ENCODE data around the gene COLQ.
A peak's percentile ranks its signal among the peaks of the same experiment; 100 is the strongest.
"Not testable (repeated sequence)": the region's sequence is repeated elsewhere in the genome, so short reads cannot be mapped to it uniquely, and the experiment has no call there.

The COLQ gene

GRCh38 chr3:15521573-15521965 lies at the start of gene COLQ:
Gene COLQ, minus strand, starts transcription at chr3:15521706. Its CDS starts 81 bp downstream, at chr3:15521625.
- no peak for DNase-seq

DNA sequence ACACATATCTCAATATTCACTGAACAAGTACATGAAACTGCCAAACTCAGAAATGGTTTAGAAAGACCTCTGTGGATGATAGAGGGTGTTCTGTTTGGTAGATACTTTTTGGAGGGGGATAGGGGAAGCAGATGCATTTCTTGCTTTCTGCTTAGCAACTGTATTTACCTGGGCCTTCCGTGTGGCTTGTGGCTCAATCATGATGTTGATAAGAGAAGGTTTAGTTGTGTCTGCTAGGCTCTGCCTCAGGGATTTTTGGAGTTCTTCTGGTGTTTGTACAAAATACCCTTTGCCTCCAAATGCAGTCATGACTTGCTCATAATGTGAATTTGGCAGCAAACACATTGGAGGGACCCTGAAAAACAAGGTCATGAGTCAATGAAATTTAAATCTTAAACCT lies 41.7 kb upstream of the COLQ start:
- no peak for DNase-seq

- no peak for DNase-seq
Measured at GRCh38 chr3:15562560-15562959, 41.1 kb upstream of the COLQ start.

GRCh38 chr3:15558581-15558980 lies 37.1 kb upstream of the COLQ start:
- no peak for DNase-seq

DNA sequence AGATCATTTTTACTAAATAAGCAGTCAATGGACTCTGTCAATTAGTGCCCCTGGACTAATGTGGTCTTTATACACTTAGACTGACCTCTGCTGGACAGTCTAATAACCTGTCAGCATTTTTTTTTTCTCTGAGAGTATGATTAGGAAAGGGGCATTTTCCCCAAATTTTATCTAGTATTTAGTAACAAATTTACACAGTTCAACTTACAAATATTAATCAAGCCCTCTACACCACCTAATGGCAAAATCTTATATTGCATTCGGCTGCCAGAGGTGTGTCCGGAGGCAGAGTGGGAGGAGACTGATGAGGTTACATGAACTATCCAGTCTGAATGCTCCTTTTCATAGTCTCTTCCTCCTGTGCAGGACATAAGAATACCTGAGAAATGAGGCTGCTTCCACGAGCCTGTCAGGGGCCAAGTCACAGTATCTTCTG lies 36.0 kb upstream of the COLQ start:
- peak; percentile 40 for DNase-seq

- DNase-seq, result no peak
Measured at GRCh38 chr3:15556512-15556911, 35.0 kb upstream of the COLQ start.

DNA sequence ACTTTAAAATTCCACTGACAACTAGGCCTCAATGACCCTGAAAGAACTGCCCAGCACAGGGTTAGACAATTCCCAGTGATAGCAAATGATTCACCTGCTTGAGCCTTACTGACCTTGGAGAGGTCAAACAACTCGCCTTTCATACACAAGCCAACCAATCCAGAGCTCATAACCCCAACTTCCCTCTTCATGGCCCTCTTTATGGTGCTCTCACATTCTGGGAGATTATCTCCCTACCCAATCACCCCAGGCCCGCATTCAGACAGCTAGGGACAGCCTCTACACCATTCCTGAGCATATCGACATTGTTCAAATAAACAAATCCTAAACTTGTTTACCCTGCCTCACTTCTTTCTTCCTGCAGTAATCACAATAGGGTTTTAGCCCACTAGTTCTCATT lies 32.2 kb upstream of the COLQ start:
- DNase-seq, result no peak

DNA sequence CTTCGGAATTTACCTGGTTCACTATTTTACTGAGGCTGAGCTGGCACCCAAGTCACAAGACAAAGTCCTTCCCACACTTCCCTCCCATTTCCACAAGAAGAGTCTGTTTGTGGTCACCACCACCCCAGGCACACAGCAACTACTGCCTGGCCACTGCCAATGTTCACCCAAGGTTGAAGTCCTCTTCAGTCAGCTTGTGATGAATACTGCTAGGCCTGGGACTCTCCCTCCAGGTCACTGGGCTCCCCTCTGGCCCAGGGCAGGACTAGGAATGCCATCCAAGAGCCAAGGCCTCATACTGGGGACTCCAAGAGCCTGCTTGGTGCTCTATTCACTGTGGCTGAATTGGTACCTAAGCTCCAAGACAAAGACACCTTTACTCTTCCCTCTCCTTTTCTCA lies 30.4 kb upstream of the COLQ start:
- no peak for DNase-seq

- DNase-seq, result no peak
Measured at GRCh38 chr3:15549846-15550245, 28.3 kb upstream of the COLQ start.

DNA sequence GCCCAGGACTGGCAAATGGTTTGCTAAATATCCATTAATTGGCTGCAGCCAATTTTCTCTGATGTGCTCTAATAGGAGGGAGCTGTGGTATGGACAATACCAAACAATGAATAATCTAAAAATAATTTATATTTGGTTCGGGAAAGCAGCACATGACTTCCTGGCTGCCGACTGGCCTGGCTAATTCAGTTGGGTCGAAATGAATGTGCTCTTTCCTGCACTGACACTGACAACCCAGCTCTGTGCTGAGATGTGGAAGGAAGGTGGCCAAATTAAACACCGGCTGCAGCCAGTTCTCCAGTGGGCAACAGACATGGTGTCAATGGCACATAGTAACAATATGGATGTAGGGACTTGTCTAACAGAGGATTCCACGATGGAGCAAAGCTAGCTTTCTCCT lies 21.1 kb upstream of the COLQ start:
- no peak for DNase-seq

- DNase-seq, result no peak
Measured at GRCh38 chr3:15541371-15541770, 19.9 kb upstream of the COLQ start.

DNA sequence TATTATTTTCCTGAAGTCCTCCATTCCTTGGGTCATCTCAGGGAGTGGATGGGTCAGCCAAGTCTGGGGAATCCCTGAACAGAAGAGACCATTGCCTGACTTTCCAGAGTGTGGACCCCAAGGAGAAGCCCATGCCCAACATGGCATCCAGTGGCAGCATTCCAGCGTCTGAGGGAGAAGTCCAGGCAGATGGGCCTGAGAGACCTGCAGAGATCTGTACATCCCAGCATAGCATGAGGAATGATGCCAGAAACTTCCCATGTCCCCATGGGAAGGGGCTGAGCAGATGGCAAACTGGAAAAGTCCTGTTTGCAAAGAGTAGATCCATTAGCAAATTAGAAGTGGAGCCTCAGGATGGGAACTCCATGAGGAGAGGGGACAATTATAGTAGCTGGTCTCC lies 17.6 kb upstream of the COLQ start:
- DNase-seq, result no peak

- no peak for DNase-seq
Measured at GRCh38 chr3:15538345-15538744, 16.8 kb upstream of the COLQ start.

DNA sequence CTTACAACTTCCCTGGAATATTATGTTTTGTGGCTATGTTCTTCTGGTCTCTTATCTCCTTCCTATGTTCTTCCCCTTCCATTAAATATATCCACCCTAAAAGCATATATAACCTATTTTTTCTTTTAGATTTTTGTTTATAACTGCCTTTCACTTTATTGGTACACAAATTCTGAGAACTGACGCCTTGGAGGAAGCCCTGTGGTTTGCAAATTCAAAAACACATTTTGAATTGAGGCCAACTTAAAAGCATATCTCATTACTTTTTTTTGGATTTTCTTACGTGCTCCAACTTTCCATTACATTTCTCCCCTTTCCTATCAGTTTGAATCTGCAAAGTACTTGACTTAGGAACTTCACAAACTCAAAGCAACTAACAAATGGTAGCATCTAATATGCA lies 15.3 kb upstream of the COLQ start:
- DNase-seq, result no peak

- peak; percentile 34 for DNase-seq
Measured at GRCh38 chr3:15535732-15536131, 14.2 kb upstream of the COLQ start.

GRCh38 chr3:15532614-15533013 lies 11.1 kb upstream of the COLQ start:
- not testable (repeated sequence) for DNase-seq

GRCh38 chr3:15531346-15531745 lies 9.8 kb upstream of the COLQ start:
- no peak for DNase-seq

DNA sequence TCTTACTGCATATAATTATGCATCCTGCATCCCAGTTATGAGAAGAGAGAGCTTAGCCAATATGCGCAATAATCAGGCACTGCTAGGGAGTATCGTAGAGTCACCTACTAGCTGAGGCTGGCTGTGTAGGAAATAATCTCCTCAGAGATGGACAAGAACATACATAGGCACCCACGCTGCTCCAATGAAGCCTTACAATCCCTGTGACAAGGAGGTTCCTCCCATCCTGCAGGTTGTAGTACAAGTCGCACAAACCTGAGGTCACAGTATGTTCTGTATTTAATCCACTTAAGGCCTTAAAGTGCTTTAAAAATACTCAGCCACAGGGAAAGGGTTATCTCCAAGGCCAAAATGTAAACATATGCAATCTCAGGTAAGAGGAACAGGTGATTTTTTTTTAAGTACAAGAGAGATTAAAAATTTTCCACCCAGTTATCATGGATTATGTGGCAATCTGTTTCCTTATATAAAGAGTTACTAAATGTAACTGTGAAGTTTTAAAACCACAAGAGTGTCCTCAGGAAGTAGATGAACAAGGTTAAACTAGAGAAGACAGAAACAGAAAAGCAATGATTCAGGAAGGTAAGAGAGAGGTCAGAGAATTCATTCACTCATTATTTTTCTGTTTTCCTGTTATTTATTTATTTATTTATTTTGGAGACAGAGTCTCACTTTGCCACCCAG lies 7.5 kb upstream of the COLQ start:
- no peak for DNase-seq

DNA sequence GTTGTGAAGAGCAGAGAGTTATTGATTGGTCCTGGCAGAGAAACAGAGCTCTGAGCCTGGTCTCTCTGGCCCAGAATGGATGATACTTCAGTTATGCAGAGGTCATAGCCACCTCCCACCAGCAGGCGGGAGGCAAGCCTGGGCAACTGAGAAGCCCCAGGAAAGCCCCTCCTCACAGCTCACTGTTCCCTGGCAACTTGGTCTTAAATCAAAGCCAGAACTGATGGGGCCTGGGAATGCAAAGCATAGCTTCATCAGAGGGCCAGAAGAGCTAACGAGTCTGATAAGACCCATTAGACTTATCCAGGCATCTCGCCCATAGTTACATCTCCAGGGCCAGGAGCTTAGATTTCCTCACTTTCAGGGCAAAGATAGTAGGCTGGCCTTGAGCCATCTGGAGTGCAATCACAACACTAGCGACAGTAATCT lies 5.5 kb upstream of the COLQ start:
- DNase-seq, result no peak

GRCh38 chr3:15525790-15526189 lies 4.3 kb upstream of the COLQ start:
- DNase-seq, result no peak

DNA sequence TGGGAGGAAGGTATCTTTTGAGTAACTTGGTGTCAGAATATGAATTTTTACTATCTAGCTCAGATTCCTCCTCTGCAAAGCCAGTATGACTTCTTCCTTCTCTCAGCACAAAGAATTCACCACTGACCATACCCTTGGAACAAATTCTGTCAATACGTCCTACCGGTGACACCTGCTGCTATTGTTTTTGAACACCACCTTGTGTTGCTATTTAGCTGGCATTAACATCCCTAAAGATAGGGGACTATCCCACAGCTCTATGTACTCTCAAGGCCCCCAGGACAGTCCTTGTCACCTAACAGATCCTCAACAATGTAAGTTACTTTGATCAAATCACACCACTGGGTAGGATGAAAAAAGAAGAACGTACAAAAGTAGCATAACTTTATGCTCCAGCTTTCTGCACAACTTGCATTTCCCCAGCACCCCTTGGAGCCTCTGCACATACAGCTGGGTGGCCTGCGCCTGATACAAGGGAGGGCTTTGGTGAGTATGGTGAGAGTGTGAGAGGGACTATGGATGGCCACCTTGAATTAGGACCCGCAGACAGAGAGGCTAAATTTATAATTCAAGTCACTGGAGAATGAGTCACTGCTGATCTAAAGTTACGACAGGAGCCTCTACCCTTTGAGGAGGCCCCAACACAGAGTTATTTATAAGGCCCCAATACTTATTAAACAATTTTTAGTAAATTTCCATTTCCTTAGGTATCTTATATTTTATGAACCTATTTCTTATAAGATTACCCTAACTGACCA lies 2.3 kb upstream of the COLQ start:
- DNase-seq, result no peak

DNA sequence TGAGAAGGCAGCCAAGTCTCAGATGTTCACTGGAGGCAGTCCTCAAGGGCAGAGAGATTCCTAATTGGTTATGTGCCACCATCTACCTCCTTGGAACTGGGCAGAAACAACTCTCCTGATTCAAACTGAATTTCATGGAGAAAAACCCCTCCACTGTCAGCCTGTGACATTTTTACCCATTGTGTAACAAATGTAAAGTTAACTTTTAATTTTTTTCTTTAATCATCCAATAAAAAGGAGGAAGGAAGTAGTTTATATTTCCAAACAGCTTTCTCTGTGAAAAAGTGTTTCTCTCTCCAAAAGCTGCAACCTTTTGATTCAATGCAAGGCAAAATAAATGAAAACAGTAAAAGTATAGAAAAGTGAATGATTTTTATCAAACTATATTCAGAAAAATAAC lies 510 bp upstream of the COLQ start:
- DNase-seq, result no peak

GRCh38 chr3:15520804-15521572 lies 518 bp downstream of the COLQ start:
- DNase-seq, result no peak

DNA sequence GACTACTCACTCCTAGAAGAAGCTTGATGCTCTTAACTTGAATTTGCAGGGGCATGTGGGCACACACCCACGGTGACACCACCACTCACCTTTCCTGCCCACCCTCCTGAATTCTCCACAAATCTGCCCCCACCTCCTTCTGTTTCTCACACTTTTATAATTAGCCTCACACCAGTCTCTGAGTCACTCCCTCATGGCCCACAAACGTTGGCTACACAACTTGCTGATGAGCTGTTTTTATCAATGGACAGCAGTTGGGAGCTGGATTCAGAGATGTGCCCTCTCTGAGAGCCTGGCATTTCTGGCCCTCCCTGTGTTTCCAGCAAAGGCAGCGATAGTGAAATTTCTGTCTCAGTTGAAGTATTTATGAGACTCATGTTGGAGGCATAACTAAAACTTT lies 1.3 kb downstream of the COLQ start:
- DNase-seq, result peak; percentile 19

Measured in activated CD8-positive, alpha-beta memory T cell treated with anti-CD3 and anti-CD28 coated beads, Interleukin-2, amount 50 U/mL, for 4 hours (primary cell).